ENCODE measurements around the gene MSMB. TPM values are rescaled to one million over a fixed set of nuclear protein-coding genes. Genes with fewer than 3 reads are reported as not detected.

The MSMB gene
- total and polyA plus RNA-seq, 2 of the 8 experiments (the other 6 are each of a cell fraction or from before 2014, with no cell fraction given) = not detected

DNA sequence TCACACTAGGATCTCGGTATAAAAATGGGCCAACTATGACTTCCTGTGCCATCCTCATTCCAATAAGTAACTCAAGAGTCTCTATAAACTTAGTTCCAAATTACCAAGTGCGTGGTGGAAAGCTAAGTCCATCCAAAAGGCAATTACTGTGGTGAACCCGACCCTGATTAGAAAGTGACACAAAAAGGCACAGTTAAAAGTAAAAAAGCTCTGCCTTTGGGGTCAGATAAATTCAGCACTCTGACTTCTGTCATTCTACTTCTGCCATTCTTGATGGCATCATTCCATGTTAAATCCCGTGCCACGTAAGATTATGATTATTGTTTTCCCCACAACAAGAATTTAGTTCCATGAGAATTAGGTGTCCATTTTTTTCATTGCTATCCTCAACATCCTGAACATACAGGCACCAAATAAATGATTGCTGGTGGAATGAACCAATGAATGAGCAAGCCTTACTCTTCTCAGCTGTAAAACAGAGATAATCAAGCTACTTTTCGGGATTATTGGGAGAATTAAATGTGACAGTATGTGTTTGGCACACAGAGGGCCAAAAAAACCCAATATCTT is 16.5 kb downstream of the MSMB start:
- no peak overlapping the region for H3K18ac ChIP-seq (ENCODE audit: extremely low read depth, low read length)
- no peak overlapping the region for H3K56ac ChIP-seq (replicated peaks; ENCODE audit: insufficient read length, low read depth, low read length)
- H2AFZ ChIP-seq (ENCODE audit: low read length) = no peak overlapping the region
- no peaks in the 10 kb centered on the region for H3K9me3 ChIP-seq (ENCODE audit: insufficient read depth in 2 of 2, low read depth in 1 of 2, low read length in 1 of 2)
- H4K91ac ChIP-seq (replicated peaks; ENCODE audit: insufficient read length, low read length) = no peak overlapping the region
- H3K27me3 ChIP-seq (replicated peaks in 1 of 4; ENCODE audit: control insufficient read depth in 3 of 4, extremely low read depth in 1 of 4, insufficient read depth in 3 of 4, low read length in 3 of 4) = no peaks in the 10 kb centered on the region
- H2BK20ac ChIP-seq (ENCODE audit: low read length) = no peak overlapping the region
- H3K14ac ChIP-seq (ENCODE audit: insufficient read length) = no peak overlapping the region
- no peak overlapping the region for H2AK5ac ChIP-seq (ENCODE audit: low read depth, low read length)
- WGBS, 2 experiments (ENCODE audit: extremely low coverage in 1 of 2, insufficient coverage in 1 of 2, insufficient read length in 1 of 2, insufficient replicate concordance in 2 of 2, low coverage in 1 of 2, low lambda C conversion rate in 2 of 2, missing lambda C conversion rate in 1 of 2) = 73% methylated on average over 6 of the region's 6 CpGs; no CpG with 5 or more reads in 1 of the 2 experiments
- H2BK5ac ChIP-seq (ENCODE audit: low read depth, low read length) = no peak overlapping the region
- H3K23ac ChIP-seq (ENCODE audit: insufficient read length) = no peak overlapping the region
- peak overlapping the region; percentile 80 to 95 (median 86) for H3K4me3 ChIP-seq (ENCODE audit: extremely low read depth in 1 of 4, insufficient read depth in 2 of 4, low read depth in 3 of 4, low read length in 4 of 4)
- peaks cover 0 to 45% of the 10 kb centered on the region in 2 experiments; a peak in 2 of 4 replicates for H3K79me2 ChIP-seq (ENCODE audit: control insufficient read depth in 1 of 2, insufficient read depth in 2 of 2, low read length in 2 of 2)
- H4K20me1 ChIP-seq (replicated peaks in 1 of 2; ENCODE audit: control insufficient read depth in 1 of 2, insufficient read depth in 2 of 2, low read length in 2 of 2) = peaks cover 1 to 15% of the 10 kb centered on the region in 2 experiments
- TF ChIP-seq, protein P1, sequence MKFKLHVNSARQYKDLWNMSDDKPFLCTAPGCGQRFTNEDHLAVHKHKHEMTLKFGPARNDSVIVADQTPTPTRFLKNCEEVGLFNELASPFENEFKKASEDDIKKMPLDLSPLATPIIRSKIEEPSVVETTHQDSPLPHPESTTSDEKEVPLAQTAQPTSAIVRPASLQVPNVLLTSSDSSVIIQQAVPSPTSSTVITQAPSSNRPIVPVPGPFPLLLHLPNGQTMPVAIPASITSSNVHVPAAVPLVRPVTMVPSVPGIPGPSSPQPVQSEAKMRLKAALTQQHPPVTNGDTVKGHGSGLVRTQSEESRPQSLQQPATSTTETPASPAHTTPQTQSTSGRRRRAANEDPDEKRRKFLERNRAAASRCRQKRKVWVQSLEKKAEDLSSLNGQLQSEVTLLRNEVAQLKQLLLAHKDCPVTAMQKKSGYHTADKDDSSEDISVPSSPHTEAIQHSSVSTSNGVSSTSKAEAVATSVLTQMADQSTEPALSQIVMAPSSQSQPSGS (IDR thresholded peaks at IDR 0.05; ENCODE audit: low read length) = no peak
- no peak for TF ChIP-seq RXRA (IDR thresholded peaks at IDR 0.05; ENCODE audit: insufficient read depth, low read depth, low read length)
- TF ChIP-seq SP4 (IDR thresholded peaks at IDR 0.05; ENCODE audit: low read length) = no peak
- TF ChIP-seq JUND (IDR thresholded peaks at IDR 0.05; ENCODE audit: low read length) = no peak
- TF ChIP-seq EZH2 (IDR thresholded peaks at IDR 0.05; ENCODE audit: low read depth, low read length, severe bottlenecking) = no peak
- H2BK120ac ChIP-seq (replicated peaks; ENCODE audit: low read depth, low read length) = no peak overlapping the region
- POLR2A ChIA-PET (ENCODE audit: partially characterized antibody) = interaction anchor here (0.8 kb wide), 1 partner anchor 19 kb away, joined by 3 read pairs; no protein-coding TSS in a partner anchor
- no peak for DNase-seq (ENCODE audit: low read depth in 1 of 2, low spot score in 2 of 2)
- 0 out of 2 replicates have a peak overlapping the region, but pooled peaks have one; percentile 22 for H4K8ac ChIP-seq (ENCODE audit: extremely low read depth, insufficient read depth, low read length)
- H3K4ac ChIP-seq (replicated peaks; ENCODE audit: insufficient read length, low read depth, low read length) = no peak overlapping the region
- no peaks in the 10 kb centered on the region for H3K36me3 ChIP-seq (ENCODE audit: control insufficient read depth in 2 of 4, insufficient read depth in 4 of 4, low read length in 3 of 4)
- peak overlapping the region; percentile 68 to 87 (median 79); a peak in 6 of 7 replicates for H3K9ac ChIP-seq (replicated peaks in 1 of 4; ENCODE audit: extremely low read depth in 1 of 4, low read depth in 3 of 4, low read length in 3 of 4)
- H3K79me1 ChIP-seq (ENCODE audit: low read depth, low read length) = peaks cover 2% of the 10 kb centered on the region; the same call in 1 of the 2 replicates
- H3K4me2 ChIP-seq (ENCODE audit: insufficient read depth in 1 of 2, low read depth in 2 of 2, low read length in 2 of 2) = peak overlapping the region; percentile 73 to 80
- peaks cover 4% of the 10 kb centered on the region; the same call in 1 of the 2 replicates for H3K23me2 ChIP-seq (ENCODE audit: low read depth, low read length)
- CTCF ChIA-PET (ENCODE audit: partially characterized antibody) = interaction anchor here (0.6 to 1.9 kb wide), 7 partner anchors 9 to 244 kb away, joined by 3 to 8 read pairs (median 3); no protein-coding TSS in a partner anchor
- no peak overlapping the region for H3K27ac ChIP-seq (ENCODE audit: low read depth, low read length)
- no peak overlapping the region for H4K5ac ChIP-seq (ENCODE audit: insufficient read length, low read depth, low read length)
- H3K4me1 ChIP-seq (replicated peaks in 1 of 4; ENCODE audit: control insufficient read depth in 3 of 4, insufficient read depth in 4 of 4, low read length in 3 of 4) = peaks cover 0 to 12% (median 3%) of the 10 kb centered on the region in 4 experiments; a peak in 5 of 7 replicates
- no peak overlapping the region for H2BK15ac ChIP-seq (ENCODE audit: low read length)
- H2BK12ac ChIP-seq (ENCODE audit: low read depth, low read length) = no peak overlapping the region
- FAIRE-seq = no peak

Measured in H1 (cell line).